GM12878 (cell line): ENCODE results near the gene SIDT1. TPM values are rescaled to one million over a fixed set of nuclear protein-coding genes. Genes with fewer than 3 reads are reported as not detected.

ENCODE experiments used
- ATAC-seq: fragments of 200-7000 bp; cut with Tn5 transposase; 3 replicates; pipeline ENCODE4 v1.9.1; 2020; ENCODE audit warnings: mild to moderate bottlenecking, moderate library complexity
- BruUV-seq: library from RNA; stranded (reverse); fragments of 400-500 nt; replicated peaks from 2 replicates; lab custom pipeline; 2021; lab: Mats Ljungman, UMichigan
- CTCF ChIA-PET: fragments of 300-600 bp; sonication (Branson Sonifier 250); formaldehyde crosslinking; extraction: SDS; loops from one replicate; lab custom pipeline; 2021; ENCODE audit warnings: inconsistent platforms; lab: Yijun Ruan, JAX
- POLR2A ChIA-PET: fragments of 350-600 bp; formaldehyde crosslinking; extraction: SDS; loops from one replicate; lab custom pipeline; 2021; ENCODE audit warnings: inconsistent platforms; lab: Charles Lee
- RAD21 ChIA-PET: fragments of 300-600 bp; sonication (Branson Sonifier 250); formaldehyde crosslinking; loops from one replicate; lab custom pipeline; 2023; ENCODE audit warnings: antibody characterized with exemption; ENCODE audit not compliant: unreplicated experiment; lab: Charles Lee
- SMC1A ChIA-PET: fragments of 300-600 bp; sonication (Branson Sonifier 250); formaldehyde crosslinking; loops from one replicate; lab custom pipeline; 2023; ENCODE audit not compliant: unreplicated experiment, uncharacterized antibody; lab: Charles Lee
- DNase-seq: peaks from one replicate; pipeline ENCODE4 v3.0.0-alpha.2; 2011; ENCODE audit warnings: low read depth, low spot score
- FAIRE-seq: peaks from 3 replicates; lab custom pipeline; 2011; peaks lifted over from hg19 to GRCh38; lab: Jason Lieb, UNC
- H2AFZ ChIP-seq: 2 replicates; pipeline ENCODE4 v1.6.0; 2011; ENCODE audit warnings: low read depth, low read length, control low read depth; ENCODE audit not compliant: control insufficient read depth
- H3K27ac ChIP-seq: 2 replicates; pipeline ENCODE4 v1.5.1; 2011; ENCODE audit warnings: control low read depth; ENCODE audit not compliant: control insufficient read depth, insufficient read depth
- H3K27me3 ChIP-seq, 2 experiments: replicated peaks in 1 of 2; 2 replicates each; pipeline versions ENCODE4 v1.6.0 to v1.6.1; 2011; ENCODE audit warnings: low read length in 1 of 2; ENCODE audit not compliant: control insufficient read depth in 2 of 2, insufficient read depth in 2 of 2
- H3K36me3 ChIP-seq, 2 experiments: 2 replicates each; pipeline ENCODE4 v1.5.1; 2011; ENCODE audit warnings: low read length in 1 of 2; ENCODE audit not compliant: control insufficient read depth in 2 of 2, insufficient read depth in 2 of 2
- H3K4me1 ChIP-seq: 2 replicates; pipeline ENCODE4 v1.6.1; 2011; ENCODE audit warnings: mild to moderate bottlenecking, low read length, moderate library complexity, mixed read lengths; ENCODE audit not compliant: control insufficient read depth, insufficient read depth
- H3K4me2 ChIP-seq: 2 replicates; pipeline ENCODE4 v1.6.0; 2011; ENCODE audit warnings: control low read depth; ENCODE audit not compliant: control insufficient read depth, insufficient read depth
- H3K4me3 ChIP-seq: fragments of 200-600 bp; sonication (generic); 2 replicates; pipeline ENCODE4 v1.5.1; 2016
- H3K79me2 ChIP-seq: 2 replicates; pipeline ENCODE4 v1.6.0; 2011; ENCODE audit warnings: low read length; ENCODE audit not compliant: control insufficient read depth, insufficient read depth
- H3K9ac ChIP-seq: 2 replicates; pipeline ENCODE4 v1.8.0; 2011; ENCODE audit warnings: low read length, control low read depth, mixed read lengths; ENCODE audit not compliant: control insufficient read depth, insufficient read depth
- H3K9me3 ChIP-seq: replicated peaks from 3 replicates; pipeline ENCODE4 v1.5.1; 2011; ENCODE audit warnings: mild to moderate bottlenecking, low read length; ENCODE audit not compliant: control insufficient read depth, insufficient read depth
- H4K20me1 ChIP-seq: 2 replicates; pipeline ENCODE4 v1.6.0; 2011; ENCODE audit not compliant: control insufficient read depth, insufficient read depth
- IKZF2 ChIP-seq, 2 experiments: fragments of 450-650 bp; IDR thresholded peaks; 2 replicates each; pipeline ENCODE4 v1.6.1; 2017; ENCODE audit warnings: mild to moderate bottlenecking in 2 of 2, moderate library complexity in 2 of 2
- NKRF ChIP-seq: fragments of 450-650 bp; conservative IDR thresholded peaks from 2 replicates; pipeline ENCODE4 v1.6.1; 2017; ENCODE audit warnings: mild to moderate bottlenecking, moderate library complexity
- RB1 ChIP-seq: fragments of 450-650 bp; formaldehyde crosslinking; IDR thresholded peaks from 2 replicates; pipeline ENCODE4 v1.6.1; 2017; ENCODE audit warnings: mild to moderate bottlenecking, borderline replicate concordance
- WGBS: methylation state at CpG from one replicate; pipeline ENCODE4 v1.1.6; 2016; ENCODE audit warnings: low lambda C conversion rate; ENCODE audit not compliant: insufficient replicate concordance, insufficient coverage; ENCODE audit errors: missing lambda C conversion rate; 5-methylcytosine and 5-hydroxymethylcytosine counted together
- in situ Hi-C: fragments of 300-500 bp; cut with MboI; formaldehyde crosslinking; loops from 9 replicates; pipeline ENCODE4 v1.14.3; 2018; ENCODE audit warnings: mixed read lengths
- intact Hi-C: fragments of 100-400 bp; cut with micrococcal nuclease; formaldehyde crosslinking; loops from one replicate; pipeline ENCODE4 v1.14.2; 2022; ENCODE audit not compliant: unreplicated experiment
- polyA plus RNA-seq, 11 experiments: library from polyadenylated mRNA; depleted of rRNA in 4 of 11; unstranded in 6 of 11; stranded (reverse) in 5 of 11; fragments of >200 nt; fragmentation: Nextera tagmentation in 4 of 11; fragmentation: Illumina TruSeq in 1 of 11; extraction: Ambion mirVana in 4 of 11; extraction: Trizol in 1 of 11; gene quantifications; 1 replicate in 1 of 11; 2 replicates in 10 of 11; pipeline versions ENCODE4 v1.2.1 to v1.2.3, GENCODE V29; 2011 to 2016; ENCODE audit warnings: inconsistent platforms in 2 of 11, missing spikeins in 2 of 11, low read depth in 1 of 11
- total RNA-seq, 4 experiments: library from RNA; depleted of rRNA in 3 of 4; stranded (reverse); fragments of >200 nt in 3 of 4; fragmentation: Illumina TruSeq in 1 of 4; extraction: Trizol in 1 of 4; gene quantifications; 2 replicates each; pipeline versions ENCODE4 v1.2.1 to v1.2.3, GENCODE V29; 2013 to 2021
- TF ChIP-seq, protein P1 (sequence below): IDR thresholded peaks from 2 replicates; pipeline ENCODE4 v1.6.1; 2011; ENCODE audit warnings: low read depth, mild to moderate bottlenecking, low read length, moderate library complexity, borderline replicate concordance; ENCODE audit errors: extremely low read depth

The SIDT1 gene
- total and polyA plus RNA-seq, 10 of the 15 experiments (the other 5 are each of a cell fraction or from before 2014, with no cell fraction given): 3.0 to 45.0 (median 26.6) TPM

DNA sequence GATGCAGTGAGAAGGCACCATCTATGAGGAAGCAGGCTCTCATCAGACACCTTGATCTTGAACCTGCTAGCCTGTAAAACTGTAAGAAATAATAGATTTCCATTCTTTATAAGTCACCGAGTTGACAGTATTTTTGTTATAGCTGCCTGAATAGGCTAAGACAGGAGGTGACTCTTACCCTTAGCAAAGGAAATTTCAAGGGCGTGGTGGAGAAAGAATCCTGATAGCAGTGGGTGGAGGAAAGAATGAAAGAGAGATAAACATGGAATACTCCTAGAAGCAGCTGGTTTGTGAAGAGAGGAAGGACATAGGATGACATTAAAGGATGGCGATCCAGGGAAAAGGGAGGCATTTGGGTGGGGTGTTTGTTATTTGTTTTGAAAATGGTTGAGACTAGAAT lies 41.4 kb downstream of the SIDT1 start:
- no peaks in the 10 kb centered on the region for H3K27me3 ChIP-seq
- H3K27ac ChIP-seq: no peak overlapping the region
- H4K20me1 ChIP-seq: no peaks in the 10 kb centered on the region
- ChIA-PET SMC1A (interaction anchor here (1.2 kb wide), 1 partner anchor 13 kb away, joined by 3 read pairs; no protein-coding TSS in a partner anchor), RAD21 (no interaction called here), POLR2A (no interaction called here), CTCF (interaction anchor here (1.0 to 6.9 kb wide), 3 partner anchors 19 to 81 kb away, joined by 3 to 162 read pairs (median 140); no protein-coding TSS in a partner anchor)
- intact Hi-C loops (no loop called here), in situ Hi-C loops (loop anchor here (5.0 kb wide), 1 partner anchor 81 kb away; no protein-coding TSS in a partner anchor)
- H3K4me2 ChIP-seq: no peak overlapping the region
- no peak overlapping the region for H3K9ac ChIP-seq
- peaks cover 0 to 7% of the 10 kb centered on the region in 2 experiments; a peak in 1 of 4 replicates for H3K36me3 ChIP-seq
- no TSS peak for BruUV-seq
- no peak for FAIRE-seq
- no peak overlapping the region for H3K4me3 ChIP-seq
- WGBS: 97% methylated on average over 3 of the region's 3 CpGs
- DNase-seq: no peak
- no peaks in the 10 kb centered on the region for H3K9me3 ChIP-seq
- no peak for TF ChIP-seq NKRF
- TF ChIP-seq, protein P1, sequence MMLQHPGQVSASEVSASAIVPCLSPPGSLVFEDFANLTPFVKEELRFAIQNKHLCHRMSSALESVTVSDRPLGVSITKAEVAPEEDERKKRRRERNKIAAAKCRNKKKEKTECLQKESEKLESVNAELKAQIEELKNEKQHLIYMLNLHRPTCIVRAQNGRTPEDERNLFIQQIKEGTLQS: no peak
- TF ChIP-seq RB1: no peak
- no peak for TF ChIP-seq IKZF2 (IDR thresholded peaks at IDR 0.05)
- H3K4me1 ChIP-seq: no peaks in the 10 kb centered on the region
- ATAC-seq: no peak
- H3K79me2 ChIP-seq: no peaks in the 10 kb centered on the region
- no peak overlapping the region for H2AFZ ChIP-seq
